A673 (cell line): ENCODE measurements around the gene AHDC1.

ENCODE experiments used
- EZH2 ChIP-seq: fragments of 200-600 bp; sonication (generic); IDR thresholded peaks from 2 replicates; pipeline ENCODE4 v1.6.1; 2017; ENCODE audit warnings: borderline replicate concordance, low read depth, mild to moderate bottlenecking, mixed read lengths, antibody characterized with exemption, low read length; ENCODE audit not compliant: poor library complexity, severe bottlenecking
- TF ChIP-seq, protein P1 (sequence below): fragments of 300-800, 200-600 bp; sonication (generic); conservative IDR thresholded peaks from 2 replicates; pipeline ENCODE4 v1.5.1; 2017; ENCODE audit warnings: low read depth, mild to moderate bottlenecking, antibody characterized with exemption, low read length, moderate library complexity, mixed read lengths

DNA sequence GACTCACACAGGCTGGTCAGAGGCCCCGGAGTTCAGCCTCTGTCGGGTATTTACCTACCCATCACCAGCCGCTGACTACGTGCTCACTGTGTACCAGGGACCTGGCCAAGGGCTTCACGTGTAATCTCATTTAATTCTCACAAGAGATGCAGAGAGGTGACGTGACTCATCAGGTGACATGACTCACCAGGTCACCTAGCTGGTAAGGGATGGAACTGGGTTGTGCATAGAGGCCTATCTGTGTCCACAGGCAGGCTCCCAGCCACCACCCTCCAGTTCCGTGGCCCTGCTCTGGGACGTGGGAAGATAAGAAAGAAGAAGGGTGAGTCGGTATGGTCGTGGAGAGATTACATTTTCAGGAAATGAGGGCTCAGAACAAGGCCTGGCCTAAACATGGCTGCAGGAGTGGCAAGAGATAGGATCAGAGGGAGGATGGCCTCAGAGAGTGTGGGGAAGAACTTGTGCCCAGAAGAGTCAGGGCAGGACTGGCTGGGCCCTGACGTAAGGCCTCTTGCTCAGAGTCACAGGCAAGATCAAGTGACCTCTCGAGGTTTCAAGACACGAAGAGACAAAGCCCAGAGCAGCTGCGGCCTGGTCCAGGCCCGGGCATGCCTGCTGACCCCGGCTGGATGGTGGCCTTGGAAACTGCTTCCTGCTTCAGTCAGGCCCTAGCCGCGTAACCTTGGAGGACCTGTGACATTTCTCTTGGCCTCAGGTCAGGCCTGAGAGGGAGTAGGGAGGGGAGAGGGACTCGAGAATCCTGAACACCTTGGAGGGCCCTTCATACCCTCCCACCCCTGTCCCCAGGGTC is 61.3 kb downstream of the AHDC1 start:
- TF ChIP-seq, protein P1, sequence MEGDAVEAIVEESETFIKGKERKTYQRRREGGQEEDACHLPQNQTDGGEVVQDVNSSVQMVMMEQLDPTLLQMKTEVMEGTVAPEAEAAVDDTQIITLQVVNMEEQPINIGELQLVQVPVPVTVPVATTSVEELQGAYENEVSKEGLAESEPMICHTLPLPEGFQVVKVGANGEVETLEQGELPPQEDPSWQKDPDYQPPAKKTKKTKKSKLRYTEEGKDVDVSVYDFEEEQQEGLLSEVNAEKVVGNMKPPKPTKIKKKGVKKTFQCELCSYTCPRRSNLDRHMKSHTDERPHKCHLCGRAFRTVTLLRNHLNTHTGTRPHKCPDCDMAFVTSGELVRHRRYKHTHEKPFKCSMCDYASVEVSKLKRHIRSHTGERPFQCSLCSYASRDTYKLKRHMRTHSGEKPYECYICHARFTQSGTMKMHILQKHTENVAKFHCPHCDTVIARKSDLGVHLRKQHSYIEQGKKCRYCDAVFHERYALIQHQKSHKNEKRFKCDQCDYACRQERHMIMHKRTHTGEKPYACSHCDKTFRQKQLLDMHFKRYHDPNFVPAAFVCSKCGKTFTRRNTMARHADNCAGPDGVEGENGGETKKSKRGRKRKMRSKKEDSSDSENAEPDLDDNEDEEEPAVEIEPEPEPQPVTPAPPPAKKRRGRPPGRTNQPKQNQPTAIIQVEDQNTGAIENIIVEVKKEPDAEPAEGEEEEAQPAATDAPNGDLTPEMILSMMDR, result no peak
- no peak for TF ChIP-seq EZH2
